ENCODE data around the gene YPEL4.
A peak's percentile ranks its signal among the peaks of the same experiment; 100 is the strongest.

YPEL4 gene

DNA sequence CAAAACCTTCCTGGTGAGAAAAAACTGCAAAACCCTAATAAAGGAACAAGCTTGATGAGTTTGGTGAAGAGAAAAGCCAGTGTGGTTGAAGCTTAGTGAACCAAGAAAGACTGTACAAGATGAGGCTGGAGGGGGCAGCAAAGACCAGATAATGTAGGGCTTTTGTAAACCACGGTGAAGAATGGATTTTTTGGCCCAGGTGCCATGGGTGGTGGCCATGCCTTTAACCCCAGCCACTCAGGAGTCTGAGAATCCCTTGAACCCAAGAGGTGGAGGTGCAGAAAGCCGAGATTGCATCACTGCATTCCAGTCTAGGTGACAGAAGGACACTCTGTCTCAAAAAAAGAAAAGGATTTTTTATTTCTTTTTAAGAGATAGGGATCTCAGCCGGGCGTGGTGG lies 13.2 kb upstream of the YPEL4 start:
- no peak for DNase-seq (ENCODE audit: low read depth)
- H3K4me3 ChIP-seq (ENCODE audit: control insufficient read depth, low read depth, low read length), result no peak overlapping the region
- TF ChIP-seq, protein P1, sequence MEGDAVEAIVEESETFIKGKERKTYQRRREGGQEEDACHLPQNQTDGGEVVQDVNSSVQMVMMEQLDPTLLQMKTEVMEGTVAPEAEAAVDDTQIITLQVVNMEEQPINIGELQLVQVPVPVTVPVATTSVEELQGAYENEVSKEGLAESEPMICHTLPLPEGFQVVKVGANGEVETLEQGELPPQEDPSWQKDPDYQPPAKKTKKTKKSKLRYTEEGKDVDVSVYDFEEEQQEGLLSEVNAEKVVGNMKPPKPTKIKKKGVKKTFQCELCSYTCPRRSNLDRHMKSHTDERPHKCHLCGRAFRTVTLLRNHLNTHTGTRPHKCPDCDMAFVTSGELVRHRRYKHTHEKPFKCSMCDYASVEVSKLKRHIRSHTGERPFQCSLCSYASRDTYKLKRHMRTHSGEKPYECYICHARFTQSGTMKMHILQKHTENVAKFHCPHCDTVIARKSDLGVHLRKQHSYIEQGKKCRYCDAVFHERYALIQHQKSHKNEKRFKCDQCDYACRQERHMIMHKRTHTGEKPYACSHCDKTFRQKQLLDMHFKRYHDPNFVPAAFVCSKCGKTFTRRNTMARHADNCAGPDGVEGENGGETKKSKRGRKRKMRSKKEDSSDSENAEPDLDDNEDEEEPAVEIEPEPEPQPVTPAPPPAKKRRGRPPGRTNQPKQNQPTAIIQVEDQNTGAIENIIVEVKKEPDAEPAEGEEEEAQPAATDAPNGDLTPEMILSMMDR (conservative IDR thresholded peaks at IDR 0.05; ENCODE audit: control insufficient read depth, insufficient read depth, low read depth, low read length), result no peak

DNA sequence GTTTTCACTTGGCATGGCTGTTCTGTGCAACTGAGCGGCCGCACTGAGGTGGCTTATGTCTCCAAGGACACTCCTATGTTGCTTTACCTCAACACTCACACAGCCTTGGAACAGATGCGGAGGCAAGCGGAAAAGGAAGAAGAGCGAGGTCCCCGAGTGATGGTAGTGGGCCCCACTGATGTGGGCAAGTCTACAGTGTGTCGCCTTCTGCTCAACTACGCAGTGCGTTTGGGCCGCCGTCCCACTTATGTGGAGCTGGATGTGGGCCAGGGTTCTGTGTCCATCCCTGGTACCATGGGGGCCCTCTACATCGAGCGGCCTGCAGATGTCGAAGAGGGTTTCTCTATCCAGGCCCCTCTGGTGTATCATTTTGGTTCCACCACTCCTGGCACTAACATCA lies 10.0 kb upstream of the YPEL4 start:
- TF ChIP-seq, protein P1 (conservative IDR thresholded peaks at IDR 0.05; ENCODE audit: control insufficient read depth, insufficient read depth, low read depth, low read length), result no peak

DNA sequence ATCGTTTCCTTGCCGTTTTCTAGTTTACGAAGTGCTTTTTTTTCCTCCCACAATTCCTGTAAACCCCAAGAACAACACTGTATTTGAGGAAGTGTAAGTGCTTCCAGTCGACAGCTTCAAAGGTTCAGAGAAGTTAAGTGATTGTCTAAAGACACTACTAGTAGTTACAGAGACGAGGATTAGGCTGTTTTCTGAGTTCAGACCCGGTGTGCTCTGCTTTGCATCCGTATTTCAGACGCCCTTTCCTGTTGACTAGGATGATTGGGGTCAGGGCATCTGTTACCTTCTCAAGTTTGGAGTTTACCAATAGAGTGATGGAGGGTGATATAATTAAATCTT lies 8.3 kb upstream of the YPEL4 start:
- DNase-seq (ENCODE audit: low read depth), result no peak
- TF ChIP-seq, protein P1 (conservative IDR thresholded peaks at IDR 0.05; ENCODE audit: control insufficient read depth, insufficient read depth, low read depth, low read length), result no peak
- H3K4me3 ChIP-seq (ENCODE audit: control insufficient read depth, low read depth, low read length), result peak overlapping the region; percentile 99

More for the DNA sequence above, 10.0 kb upstream of the YPEL4 start:
- DNase-seq (ENCODE audit: low read depth), result no peak
- H3K4me3 ChIP-seq (ENCODE audit: control insufficient read depth, low read depth, low read length), result no peak overlapping the region

DNA sequence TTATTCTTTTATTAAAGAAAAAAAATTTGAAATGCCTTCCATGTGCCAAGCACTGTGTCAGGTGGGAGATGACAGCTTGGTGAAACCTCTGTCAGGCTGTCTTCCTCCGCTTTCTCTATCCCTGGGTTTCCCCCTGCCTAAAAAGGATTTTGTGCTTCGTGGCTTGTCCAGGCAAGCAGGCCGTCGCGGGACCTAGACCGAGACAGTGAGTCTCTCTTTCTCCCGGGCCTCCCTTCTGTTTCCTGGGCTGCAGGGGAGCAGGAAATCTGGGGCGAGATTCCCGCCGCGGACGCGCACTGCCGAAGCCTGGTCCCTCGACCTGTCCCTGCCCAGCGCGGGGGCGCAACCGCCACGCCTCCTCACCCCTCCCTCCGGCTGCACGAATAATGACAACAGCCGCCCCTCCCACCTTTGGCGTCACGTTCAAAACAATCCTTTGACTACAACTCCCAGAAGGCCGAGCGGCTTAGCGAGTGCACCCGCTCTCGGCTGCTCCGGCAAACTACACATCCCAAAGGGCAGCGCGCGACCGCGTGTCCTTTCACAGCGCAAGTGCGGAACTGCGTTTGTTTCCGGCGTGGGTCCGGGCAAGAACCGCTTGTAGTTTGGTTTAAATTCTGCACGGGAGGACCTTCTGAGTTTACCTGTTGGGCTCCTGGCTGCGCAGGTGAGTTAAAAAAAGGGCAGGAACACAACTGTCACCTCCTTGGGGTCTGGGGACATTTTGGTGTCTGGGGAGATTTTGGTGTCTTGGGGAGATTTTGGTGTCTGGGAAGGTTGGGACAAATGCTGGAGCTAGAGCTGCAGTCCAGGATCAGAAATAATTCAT lies 7.7 kb upstream of the YPEL4 start, which contains the start of gene CLP1:
TSS of gene CLP1 (plus strand) at position 569 of the 829 bp plus-strand sequence. CDS start 1,715 bp downstream, outside the sequence.
- peak; percentile 98 for DNase-seq (ENCODE audit: low read depth)
- peak within 1 kb of the TSS; percentile 99 for H3K4me3 ChIP-seq (ENCODE audit: control insufficient read depth, low read depth, low read length)
- TF ChIP-seq, protein P1 (conservative IDR thresholded peaks at IDR 0.05; ENCODE audit: control insufficient read depth, insufficient read depth, low read depth, low read length), result no peak

DNA sequence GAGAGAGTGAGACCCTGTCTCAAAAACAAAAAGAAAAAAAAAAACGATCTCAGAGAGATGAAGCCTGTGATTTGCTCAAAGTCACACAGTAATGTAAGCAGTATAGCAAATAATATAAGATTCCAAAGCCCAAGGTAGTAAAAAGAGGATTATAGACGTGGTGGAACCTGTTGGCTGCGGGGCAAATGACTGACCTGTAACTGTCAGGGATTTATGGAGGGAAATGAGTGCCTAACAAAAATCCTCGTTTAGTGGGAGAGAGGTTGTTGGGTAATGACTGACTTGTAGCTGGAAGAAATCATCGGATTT lies 7.1 kb upstream of the YPEL4 start:
- TF ChIP-seq, protein P1 (conservative IDR thresholded peaks at IDR 0.05; ENCODE audit: control insufficient read depth, insufficient read depth, low read depth, low read length), result no peak
- peak overlapping the region; percentile 99 for H3K4me3 ChIP-seq (ENCODE audit: control insufficient read depth, low read depth, low read length)
- DNase-seq (ENCODE audit: low read depth), result no peak

DNA sequence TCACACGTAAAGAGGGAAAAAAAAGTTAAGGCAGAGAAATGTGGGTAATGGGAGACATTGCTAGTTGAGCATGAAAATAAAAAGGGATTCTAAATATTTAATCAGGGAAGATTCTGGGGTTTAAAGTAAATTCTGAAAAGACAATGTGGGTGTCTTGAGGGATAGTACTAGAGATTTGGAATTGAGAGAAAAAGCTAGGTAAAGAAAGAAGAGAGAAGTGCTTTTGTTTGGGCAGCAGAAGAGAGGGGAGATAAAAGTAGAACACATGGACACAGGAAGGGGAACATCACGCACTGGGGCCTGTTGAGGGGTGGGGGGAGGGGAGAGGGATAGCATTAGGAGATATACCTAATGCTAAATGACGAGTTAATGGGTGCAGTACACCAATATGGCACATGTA lies 3.5 kb upstream of the YPEL4 start:
- no peak overlapping the region for H3K4me3 ChIP-seq (ENCODE audit: control insufficient read depth, low read depth, low read length)
- TF ChIP-seq, protein P1 (conservative IDR thresholded peaks at IDR 0.05; ENCODE audit: control insufficient read depth, insufficient read depth, low read depth, low read length), result no peak
- DNase-seq (ENCODE audit: low read depth), result no peak
